ENCODE results near the gene OR8A1.
"Not testable (repeated sequence)": the region's sequence is repeated elsewhere in the genome, so short reads cannot be mapped to it uniquely, and the experiment has no call there.

OR8A1 gene

GRCh38 chr11:124578761-124579160 lies 9.0 kb downstream of the OR8A1 start:
- no peaks in the 10 kb centered on the region for H3K4me1 Mint-ChIP-seq
- peaks cover 8% of the 10 kb centered on the region for H3K27me3 Mint-ChIP-seq
- no peaks in the 10 kb centered on the region for H3K9me3 Mint-ChIP-seq
- no peaks in the 10 kb centered on the region for H3K36me3 Mint-ChIP-seq (ENCODE audit: low read depth)
- no peak overlapping the region for H3K27ac Mint-ChIP-seq
- DNase-seq (no peak), ATAC-seq (no peak)
- H3K4me3 Mint-ChIP-seq = no peak overlapping the region

GRCh38 chr11:124581817-124582216 lies 12.0 kb downstream of the OR8A1 start:
- no peak overlapping the region for H3K4me3 Mint-ChIP-seq
- DNase-seq (no peak), ATAC-seq (no peak)
- H3K4me1 Mint-ChIP-seq = no peaks in the 10 kb centered on the region
- no peak overlapping the region for H3K27ac Mint-ChIP-seq
- no peaks in the 10 kb centered on the region for H3K36me3 Mint-ChIP-seq (ENCODE audit: low read depth)
- H3K9me3 Mint-ChIP-seq = no peaks in the 10 kb centered on the region
- peaks cover 6% of the 10 kb centered on the region for H3K27me3 Mint-ChIP-seq

- H3K4me1 Mint-ChIP-seq = no peaks in the 10 kb centered on the region
- H3K27ac Mint-ChIP-seq = no peak overlapping the region
- ATAC-seq = no peak
- H3K36me3 Mint-ChIP-seq (ENCODE audit: low read depth) = no peaks in the 10 kb centered on the region
- H3K27me3 Mint-ChIP-seq = peaks cover 11% of the 10 kb centered on the region
- no peaks in the 10 kb centered on the region for H3K9me3 Mint-ChIP-seq
- no peak for DNase-seq
- H3K4me3 Mint-ChIP-seq = no peak overlapping the region
These were observed 12.8 kb downstream of the OR8A1 start for GRCh38 chr11:124582565-124582964.

GRCh38 chr11:124583781-124584180 lies 14.0 kb downstream of the OR8A1 start:
- Mint-ChIP-seq H3K9me3 (no peaks in the 10 kb centered on the region), H3K27me3 (peaks cover 14% of the 10 kb centered on the region), H3K4me3 (no peak overlapping the region), H3K4me1 (no peaks in the 10 kb centered on the region), H3K36me3 (ENCODE audit: low read depth) (no peaks in the 10 kb centered on the region), H3K27ac (no peak overlapping the region)
- DNase-seq = no peak
- no peak for ATAC-seq

GRCh38 chr11:124584681-124585372 lies 15.0 kb downstream of the OR8A1 start:
- Mint-ChIP-seq H3K9me3 (no peaks in the 10 kb centered on the region), H3K27me3 (peaks cover 17% of the 10 kb centered on the region), H3K27ac (no peak overlapping the region), H3K36me3 (ENCODE audit: low read depth) (no peaks in the 10 kb centered on the region), H3K4me1 (no peaks in the 10 kb centered on the region), H3K4me3 (no peak overlapping the region)
- ATAC-seq = no peak
- DNase-seq = no peak

GRCh38 chr11:124586238-124586860 lies 16.6 kb downstream of the OR8A1 start:
- ATAC-seq (no peak), DNase-seq (peak; percentile 43)
- Mint-ChIP-seq H3K9me3 (no peaks in the 10 kb centered on the region), H3K4me3 (no peak overlapping the region), H3K27me3 (peaks cover 22% of the 10 kb centered on the region), H3K4me1 (no peaks in the 10 kb centered on the region), H3K36me3 (ENCODE audit: low read depth) (no peaks in the 10 kb centered on the region), H3K27ac (no peak overlapping the region)

- H3K4me1 Mint-ChIP-seq = no peaks in the 10 kb centered on the region
- H3K27ac Mint-ChIP-seq = no peak overlapping the region
- H3K27me3 Mint-ChIP-seq = peaks cover 25% of the 10 kb centered on the region
- H3K36me3 Mint-ChIP-seq (ENCODE audit: low read depth) = no peaks in the 10 kb centered on the region
- no peaks in the 10 kb centered on the region for H3K9me3 Mint-ChIP-seq
- no peak overlapping the region for H3K4me3 Mint-ChIP-seq
- DNase-seq (no peak), ATAC-seq (no peak)
These were observed 21.6 kb downstream of the OR8A1 start for GRCh38 chr11:124591430-124591829.

- DNase-seq (no peak), ATAC-seq (no peak)
- H3K36me3 Mint-ChIP-seq (ENCODE audit: low read depth) = no peaks in the 10 kb centered on the region
- no peak overlapping the region for H3K4me3 Mint-ChIP-seq
- no peak overlapping the region for H3K27ac Mint-ChIP-seq
- H3K4me1 Mint-ChIP-seq = no peaks in the 10 kb centered on the region
- H3K27me3 Mint-ChIP-seq = peaks cover 20% of the 10 kb centered on the region
- no peaks in the 10 kb centered on the region for H3K9me3 Mint-ChIP-seq
These were observed 22.8 kb downstream of the OR8A1 start for GRCh38 chr11:124592627-124593026.

- ATAC-seq (no peak), DNase-seq (no peak)
- H3K27ac Mint-ChIP-seq = no peak overlapping the region
- H3K4me3 Mint-ChIP-seq = no peak overlapping the region
- H3K36me3 Mint-ChIP-seq (ENCODE audit: low read depth) = no peaks in the 10 kb centered on the region
- H3K9me3 Mint-ChIP-seq = no peaks in the 10 kb centered on the region
- peaks cover 19% of the 10 kb centered on the region for H3K27me3 Mint-ChIP-seq
- no peaks in the 10 kb centered on the region for H3K4me1 Mint-ChIP-seq
These were observed 25.5 kb downstream of the OR8A1 start for GRCh38 chr11:124595302-124595701.

GRCh38 chr11:124597626-124598025 lies 27.8 kb downstream of the OR8A1 start:
- H3K36me3 Mint-ChIP-seq (ENCODE audit: low read depth) = no peaks in the 10 kb centered on the region

GRCh38 chr11:124600621-124601320 lies 31.0 kb downstream of the OR8A1 start:
- no peak for DNase-seq
- no peak overlapping the region for H3K27ac Mint-ChIP-seq
- no peak for ATAC-seq
- peaks cover 12% of the 10 kb centered on the region for H3K27me3 Mint-ChIP-seq
- no peaks in the 10 kb centered on the region for H3K36me3 Mint-ChIP-seq (ENCODE audit: low read depth)
- H3K9me3 Mint-ChIP-seq = no peaks in the 10 kb centered on the region
- no peak overlapping the region for H3K4me3 Mint-ChIP-seq
- H3K4me1 Mint-ChIP-seq = no peaks in the 10 kb centered on the region

More at GRCh38 chr11:124597626-124598025, 27.8 kb downstream of the OR8A1 start:
- Mint-ChIP-seq H3K4me3 (no peak overlapping the region), H3K27me3 (peaks cover 17% of the 10 kb centered on the region), H3K9me3 (no peaks in the 10 kb centered on the region), H3K4me1 (no peaks in the 10 kb centered on the region), H3K27ac (no peak overlapping the region)
- DNase-seq (no peak), ATAC-seq (no peak)

- Mint-ChIP-seq H3K4me3 (no peak overlapping the region), H3K27me3 (peaks cover 9% of the 10 kb centered on the region)
- peak; percentile 49 for ATAC-seq
These were observed 32.4 kb downstream of the OR8A1 start for GRCh38 chr11:124602193-124602592.

GRCh38 chr11:124602723-124603122 lies 32.9 kb downstream of the OR8A1 start:
- H3K9me3 Mint-ChIP-seq; H3K27me3 Mint-ChIP-seq; H3K27ac Mint-ChIP-seq; H3K36me3 Mint-ChIP-seq (ENCODE audit: low read depth); DNase-seq; H3K4me3 Mint-ChIP-seq; H3K4me1 Mint-ChIP-seq; ATAC-seq: not testable (repeated sequence)

More at GRCh38 chr11:124602193-124602592, 32.4 kb downstream of the OR8A1 start:
- H3K4me1 Mint-ChIP-seq = no peaks in the 10 kb centered on the region
- H3K27ac Mint-ChIP-seq = no peak overlapping the region
- H3K9me3 Mint-ChIP-seq = no peaks in the 10 kb centered on the region
- no peaks in the 10 kb centered on the region for H3K36me3 Mint-ChIP-seq (ENCODE audit: low read depth)
- DNase-seq = no peak

GRCh38 chr11:124605719-124606118 lies 35.9 kb downstream of the OR8A1 start:
- Mint-ChIP-seq H3K36me3 (ENCODE audit: low read depth) (no peaks in the 10 kb centered on the region), H3K27me3 (no peaks in the 10 kb centered on the region), H3K4me3 (no peak overlapping the region), H3K9me3 (no peaks in the 10 kb centered on the region), H3K27ac (no peak overlapping the region), H3K4me1 (no peaks in the 10 kb centered on the region)
- no peak for ATAC-seq
- DNase-seq = no peak

GRCh38 chr11:124608147-124608546 lies 38.4 kb downstream of the OR8A1 start:
- H3K4me1 Mint-ChIP-seq = peaks cover 6% of the 10 kb centered on the region
- no peak overlapping the region for H3K27ac Mint-ChIP-seq

More at GRCh38 chr11:124608147-124608546, 38.4 kb downstream of the OR8A1 start:
- Mint-ChIP-seq H3K27me3 (no peaks in the 10 kb centered on the region), H3K36me3 (ENCODE audit: low read depth) (no peaks in the 10 kb centered on the region), H3K4me3 (no peak overlapping the region), H3K9me3 (no peaks in the 10 kb centered on the region)
- DNase-seq (no peak), ATAC-seq (no peak)

Measured in activated naive CD8-positive, alpha-beta T cell treated with anti-CD3 and anti-CD28 coated beads, Interleukin-2, amount 50 U/mL, for 24 hours (primary cell).